ENCODE data around the gene YAP1.

Gene YAP1

DNA sequence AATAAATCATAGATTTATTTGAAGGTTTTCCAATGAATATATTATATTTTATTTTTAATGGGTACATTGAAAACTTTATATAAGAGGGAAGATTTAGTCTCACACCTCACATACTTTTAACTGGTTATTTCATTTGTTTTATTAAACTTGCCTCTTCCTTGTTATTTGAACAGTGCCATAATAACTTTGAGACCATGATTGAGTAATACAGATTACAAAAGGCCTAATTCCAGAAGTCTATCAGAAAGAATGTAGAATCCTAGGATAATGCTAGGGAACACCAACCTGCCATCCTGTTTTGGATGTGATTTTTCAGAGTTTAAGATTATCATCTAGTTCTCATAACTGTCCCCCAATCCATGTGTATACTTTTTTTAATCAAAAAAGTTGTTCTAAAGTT lies 104.4 kb downstream of the YAP1 start:
- Histone ChIP-seq H3K4me1 (ENCODE audit: control insufficient read depth, insufficient read depth, low read length) (no peaks in the 10 kb centered on the region), H3K27ac (ENCODE audit: extremely low read depth, low read depth, low read length) (no peak overlapping the region), H3K36me3 (ENCODE audit: control insufficient read depth in 2 of 2, insufficient read depth in 1 of 2, low read length in 2 of 2) (peaks cover 0 to 37% of the 10 kb centered on the region in 2 experiments; a peak in 1 of 3 replicates), H3K4me3 (ENCODE audit: low read depth, low read length) (no peak overlapping the region), H3K9me3 (ENCODE audit: control insufficient read depth, insufficient read depth, low read depth, low read length) (no peaks in the 10 kb centered on the region)
- TF ChIP-seq ZXDB (tag by site-specific recombination; IDR thresholded peaks at IDR 0.05), result no peak
- no peak for TF ChIP-seq ZNF292 (tag by site-specific recombination; IDR thresholded peaks at IDR 0.05; ENCODE audit: borderline replicate concordance, low read depth)
- TF ChIP-seq ZFP69B (tag by site-specific recombination; IDR thresholded peaks at IDR 0.05), result no peak
- no peak for TF ChIP-seq ZNF138 (tag by site-specific recombination; IDR thresholded peaks at IDR 0.05; ENCODE audit: borderline replicate concordance)
- TF ChIP-seq, protein P1, sequence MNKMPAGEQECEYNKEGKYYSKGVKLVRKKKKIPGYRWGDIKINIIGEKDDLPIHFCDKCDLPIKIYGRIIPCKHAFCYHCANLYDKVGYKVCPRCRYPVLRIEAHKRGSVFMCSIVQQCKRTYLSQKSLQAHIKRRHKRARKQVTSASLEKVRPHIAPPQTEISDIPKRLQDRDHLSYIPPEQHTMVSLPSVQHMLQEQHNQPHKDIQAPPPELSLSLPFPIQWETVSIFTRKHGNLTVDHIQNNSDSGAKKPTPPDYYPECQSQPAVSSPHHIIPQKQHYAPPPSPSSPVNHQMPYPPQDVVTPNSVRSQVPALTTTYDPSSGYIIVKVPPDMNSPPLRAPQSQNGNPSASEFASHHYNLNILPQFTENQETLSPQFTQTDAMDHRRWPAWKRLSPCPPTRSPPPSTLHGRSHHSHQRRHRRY (tag by site-specific recombination; IDR thresholded peaks at IDR 0.05), result no peak
- no peak for TF ChIP-seq ZNF239 (tag by site-specific recombination; IDR thresholded peaks at IDR 0.05)
- TF ChIP-seq, protein P2, sequence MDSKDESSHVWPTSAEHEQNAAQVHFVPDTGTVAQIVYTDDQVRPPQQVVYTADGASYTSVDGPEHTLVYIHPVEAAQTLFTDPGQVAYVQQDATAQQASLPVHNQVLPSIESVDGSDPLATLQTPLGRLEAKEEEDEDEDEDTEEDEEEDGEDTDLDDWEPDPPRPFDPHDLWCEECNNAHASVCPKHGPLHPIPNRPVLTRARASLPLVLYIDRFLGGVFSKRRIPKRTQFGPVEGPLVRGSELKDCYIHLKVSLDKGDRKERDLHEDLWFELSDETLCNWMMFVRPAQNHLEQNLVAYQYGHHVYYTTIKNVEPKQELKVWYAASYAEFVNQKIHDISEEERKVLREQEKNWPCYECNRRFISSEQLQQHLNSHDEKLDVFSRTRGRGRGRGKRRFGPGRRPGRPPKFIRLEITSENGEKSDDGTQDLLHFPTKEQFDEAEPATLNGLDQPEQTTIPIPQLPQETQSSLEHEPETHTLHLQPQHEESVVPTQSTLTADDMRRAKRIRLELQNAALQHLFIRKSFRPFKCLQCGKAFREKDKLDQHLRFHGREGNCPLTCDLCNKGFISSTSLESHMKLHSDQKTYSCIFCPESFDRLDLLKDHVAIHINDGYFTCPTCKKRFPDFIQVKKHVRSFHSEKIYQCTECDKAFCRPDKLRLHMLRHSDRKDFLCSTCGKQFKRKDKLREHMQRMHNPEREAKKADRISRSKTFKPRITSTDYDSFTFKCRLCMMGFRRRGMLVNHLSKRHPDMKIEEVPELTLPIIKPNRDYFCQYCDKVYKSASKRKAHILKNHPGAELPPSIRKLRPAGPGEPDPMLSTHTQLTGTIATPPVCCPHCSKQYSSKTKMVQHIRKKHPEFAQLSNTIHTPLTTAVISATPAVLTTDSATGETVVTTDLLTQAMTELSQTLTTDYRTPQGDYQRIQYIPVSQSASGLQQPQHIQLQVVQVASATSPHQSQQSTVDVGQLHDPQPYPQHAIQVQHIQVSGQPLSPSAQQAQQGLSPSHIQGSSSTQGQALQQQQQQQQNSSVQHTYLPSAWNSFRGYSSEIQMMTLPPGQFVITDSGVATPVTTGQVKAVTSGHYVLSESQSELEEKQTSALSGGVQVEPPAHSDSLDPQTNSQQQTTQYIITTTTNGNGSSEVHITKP (tag by site-specific recombination; IDR thresholded peaks at IDR 0.05), result no peak
- TF ChIP-seq ZNF114 (tag by site-specific recombination; IDR thresholded peaks at IDR 0.05), result no peak
- no peak for TF ChIP-seq ZBTB1 (tag by site-specific recombination; IDR thresholded peaks at IDR 0.05)
- ChIA-PET CTCF (no interaction called here), POLR2A (no interaction called here)

DNA sequence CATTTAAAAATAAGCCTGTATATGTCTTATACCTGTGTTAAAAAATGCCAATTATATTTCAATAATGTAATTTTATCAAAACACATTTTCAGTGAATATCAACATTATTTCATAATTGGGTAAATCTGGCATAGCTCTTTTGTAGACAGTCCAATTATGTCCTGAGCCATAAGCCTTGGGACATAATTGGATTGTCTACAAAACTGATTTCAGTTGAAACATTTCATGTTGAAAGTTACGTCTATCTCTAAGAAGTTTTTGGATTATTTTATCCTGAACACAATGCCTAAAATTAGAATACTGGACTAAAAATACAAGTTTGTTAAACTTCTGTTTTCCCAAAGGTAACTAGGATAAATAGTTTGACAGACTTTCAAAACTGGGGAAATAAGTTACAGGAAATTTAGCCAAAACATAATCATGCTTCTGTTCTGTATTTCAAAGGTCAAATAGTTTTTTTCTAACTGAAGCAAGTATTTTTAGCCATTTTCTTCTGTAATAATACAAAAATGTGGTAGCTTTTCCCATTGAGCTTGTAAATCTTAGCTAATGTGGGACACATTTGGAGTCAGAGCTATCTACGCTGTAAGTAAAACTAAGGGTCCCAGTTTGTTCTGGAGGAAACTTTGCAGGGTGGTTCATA lies 106.3 kb downstream of the YAP1 start:
- POLR2A ChIA-PET, result no interaction called here
- no peak for TF ChIP-seq EGR2 (tag by site-specific recombination; IDR thresholded peaks at IDR 0.05; ENCODE audit: low read depth)
- TF ChIP-seq GLIS2 (tag by site-specific recombination; IDR thresholded peaks at IDR 0.05), result no peak
- TF ChIP-seq ZNF223 (tag by site-specific recombination; IDR thresholded peaks at IDR 0.05), result no peak
- TF ChIP-seq GFI1B (tag by site-specific recombination; IDR thresholded peaks at IDR 0.05), result no peak
- TF ChIP-seq ZNF571 (tag by site-specific recombination; IDR thresholded peaks at IDR 0.05), result no peak
- TF ChIP-seq ZNF792 (tag by site-specific recombination; IDR thresholded peaks at IDR 0.05), result no peak
- no peak for TF ChIP-seq ZNF664 (tag by site-specific recombination; IDR thresholded peaks at IDR 0.05)
- TF ChIP-seq, protein P3, sequence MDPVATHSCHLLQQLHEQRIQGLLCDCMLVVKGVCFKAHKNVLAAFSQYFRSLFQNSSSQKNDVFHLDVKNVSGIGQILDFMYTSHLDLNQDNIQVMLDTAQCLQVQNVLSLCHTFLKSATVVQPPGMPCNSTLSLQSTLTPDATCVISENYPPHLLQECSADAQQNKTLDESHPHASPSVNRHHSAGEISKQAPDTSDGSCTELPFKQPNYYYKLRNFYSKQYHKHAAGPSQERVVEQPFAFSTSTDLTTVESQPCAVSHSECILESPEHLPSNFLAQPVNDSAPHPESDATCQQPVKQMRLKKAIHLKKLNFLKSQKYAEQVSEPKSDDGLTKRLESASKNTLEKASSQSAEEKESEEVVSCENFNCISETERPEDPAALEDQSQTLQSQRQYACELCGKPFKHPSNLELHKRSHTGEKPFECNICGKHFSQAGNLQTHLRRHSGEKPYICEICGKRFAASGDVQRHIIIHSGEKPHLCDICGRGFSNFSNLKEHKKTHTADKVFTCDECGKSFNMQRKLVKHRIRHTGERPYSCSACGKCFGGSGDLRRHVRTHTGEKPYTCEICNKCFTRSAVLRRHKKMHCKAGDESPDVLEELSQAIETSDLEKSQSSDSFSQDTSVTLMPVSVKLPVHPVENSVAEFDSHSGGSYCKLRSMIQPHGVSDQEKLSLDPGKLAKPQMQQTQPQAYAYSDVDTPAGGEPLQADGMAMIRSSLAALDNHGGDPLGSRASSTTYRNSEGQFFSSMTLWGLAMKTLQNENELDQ (tag by site-specific recombination; IDR thresholded peaks at IDR 0.05; ENCODE audit: low read depth), result no peak
- no peak for TF ChIP-seq ZBTB21 (tag by site-specific recombination; IDR thresholded peaks at IDR 0.05)
- TF ChIP-seq ZNF19 (tag by site-specific recombination; IDR thresholded peaks at IDR 0.05; ENCODE audit: low read depth), result no peak
- no peak for TF ChIP-seq ZNF600 (tag by site-specific recombination; IDR thresholded peaks at IDR 0.05)
- TF ChIP-seq ZBTB48 (tag by site-specific recombination; IDR thresholded peaks at IDR 0.05), result no peak
- no peaks in the 10 kb centered on the region for H3K4me1 ChIP-seq (ENCODE audit: control insufficient read depth, insufficient read depth, low read length)
- no peaks in the 10 kb centered on the region for H3K9me3 ChIP-seq (ENCODE audit: control insufficient read depth, insufficient read depth, low read depth, low read length)
- no peak overlapping the region for H3K27ac ChIP-seq (ENCODE audit: extremely low read depth, low read depth, low read length)
- CTCF ChIA-PET, result interaction anchor here (0.7 kb wide), 1 partner anchor 74 kb away, joined by 3 read pairs; no protein-coding TSS in a partner anchor
- H3K4me3 ChIP-seq (ENCODE audit: low read depth, low read length), result no peak overlapping the region
- H3K36me3 ChIP-seq (ENCODE audit: control insufficient read depth in 2 of 2, insufficient read depth in 1 of 2, low read length in 2 of 2), result peaks cover 0 to 27% of the 10 kb centered on the region in 2 experiments; a peak in 1 of 3 replicates

All from HEK293 (cell line).